ENCODE data around the gene TAS2R31.

Gene TAS2R31

DNA sequence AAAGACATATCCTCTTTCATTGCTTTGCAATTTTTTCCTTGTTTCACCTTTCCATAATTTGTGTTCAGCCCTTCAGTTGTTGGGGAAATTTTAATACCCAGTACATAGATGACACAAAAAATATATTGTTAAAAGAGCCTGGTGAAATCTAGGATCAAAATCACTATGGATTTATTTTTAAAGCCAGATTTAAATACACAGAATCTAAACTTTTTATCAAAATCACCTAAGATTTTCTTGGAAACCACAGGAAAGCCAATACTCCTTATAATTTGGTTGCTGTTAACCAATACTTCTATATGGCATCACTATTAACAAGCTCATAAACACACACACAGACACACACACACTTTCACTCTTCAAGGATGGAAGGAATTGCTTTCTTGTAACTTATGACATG is 33.0 kb downstream of the TAS2R31 start, which contains the start of gene TAS2R20:
Gene TAS2R20, minus strand, starts transcription at position 101 of the 400 bp plus-strand sequence. CDS start 429 bp downstream, outside the sequence.
- DNase-seq: no peak

GRCh38 chr12:10994307-10994706 is 36.9 kb downstream of the TAS2R31 start:
- no peak for DNase-seq

DNA sequence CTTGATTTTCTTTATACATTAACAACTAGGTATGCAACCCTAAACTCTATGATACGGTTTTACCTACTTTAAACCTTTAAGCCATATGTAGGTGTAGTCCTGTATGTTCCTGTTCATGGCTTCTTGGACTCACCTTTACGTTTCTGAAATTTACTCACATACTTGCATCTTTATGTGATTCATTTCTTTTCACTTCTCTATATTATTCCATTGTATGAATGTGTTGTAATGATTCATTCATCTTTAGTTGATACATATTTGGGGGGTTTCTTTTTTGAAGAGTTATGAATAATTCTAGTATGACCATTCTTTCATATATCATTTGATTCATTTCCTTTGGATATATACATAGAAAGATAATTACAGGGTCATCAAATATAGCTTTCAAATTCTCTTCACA is 42.1 kb downstream of the TAS2R31 start:
- no peak for DNase-seq

DNA sequence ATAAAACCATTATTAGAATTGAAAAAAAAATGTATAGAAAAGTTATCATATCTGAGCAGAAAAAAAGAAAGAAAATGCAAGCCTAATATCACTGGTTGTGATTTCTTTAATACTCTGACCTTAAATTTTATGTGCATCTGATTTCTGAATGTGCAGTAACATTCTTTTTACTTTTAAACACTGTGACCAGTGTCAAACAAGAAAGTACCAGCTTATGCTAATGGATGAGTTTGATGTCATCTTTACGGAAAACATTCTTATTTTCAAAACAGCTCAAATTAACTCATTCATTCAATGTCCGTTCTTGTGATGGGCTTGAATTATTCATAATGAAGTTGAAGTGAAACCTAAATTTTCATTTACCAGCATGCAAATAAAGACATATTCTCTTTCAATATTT is 44.4 kb downstream of the TAS2R31 start, which contains the start of gene TAS2R50:
Gene TAS2R50, minus strand, starts transcription at position 101 of the 400 bp plus-strand sequence. Its CDS starts 52 bp downstream, at position 49.
- DNase-seq: no peak

GRCh38 chr12:10982244-10982643 is 49.0 kb downstream of the TAS2R31 start:
- DNase-seq: no peak
